Transverse colon (tissue), 4 donors: Measurements from ENCODE around the gene CDH18.
"Not testable (repeated sequence)": the region's sequence is repeated elsewhere in the genome, so short reads cannot be mapped to it uniquely, and the experiment has no call there.

Experiments used
- POLR2AphosphoS5 ChIP-seq, 3 donors: sonication (generic); formaldehyde crosslinking; IDR thresholded peaks; one replicate each; pipeline ENCODE4 v1.6.1; 2016; ENCODE audit warnings: antibody characterized with exemption in 3 of 3
- TF ChIP-seq, protein P1 (sequence below), 5 experiments: fragments of 200-600 bp in 3 of 5; fragments of 450-650 bp in 2 of 5; sonication (generic) in 3 of 5; IDR thresholded peaks; 1 replicate in 2 of 5; 2 replicates in 3 of 5; pipeline ENCODE4 v1.5.1; 2016 to 2017; ENCODE audit warnings: antibody characterized with exemption in 5 of 5, inconsistent platforms in 3 of 5, mild to moderate bottlenecking in 2 of 5, moderate library complexity in 1 of 5

- TF ChIP-seq, protein P1, sequence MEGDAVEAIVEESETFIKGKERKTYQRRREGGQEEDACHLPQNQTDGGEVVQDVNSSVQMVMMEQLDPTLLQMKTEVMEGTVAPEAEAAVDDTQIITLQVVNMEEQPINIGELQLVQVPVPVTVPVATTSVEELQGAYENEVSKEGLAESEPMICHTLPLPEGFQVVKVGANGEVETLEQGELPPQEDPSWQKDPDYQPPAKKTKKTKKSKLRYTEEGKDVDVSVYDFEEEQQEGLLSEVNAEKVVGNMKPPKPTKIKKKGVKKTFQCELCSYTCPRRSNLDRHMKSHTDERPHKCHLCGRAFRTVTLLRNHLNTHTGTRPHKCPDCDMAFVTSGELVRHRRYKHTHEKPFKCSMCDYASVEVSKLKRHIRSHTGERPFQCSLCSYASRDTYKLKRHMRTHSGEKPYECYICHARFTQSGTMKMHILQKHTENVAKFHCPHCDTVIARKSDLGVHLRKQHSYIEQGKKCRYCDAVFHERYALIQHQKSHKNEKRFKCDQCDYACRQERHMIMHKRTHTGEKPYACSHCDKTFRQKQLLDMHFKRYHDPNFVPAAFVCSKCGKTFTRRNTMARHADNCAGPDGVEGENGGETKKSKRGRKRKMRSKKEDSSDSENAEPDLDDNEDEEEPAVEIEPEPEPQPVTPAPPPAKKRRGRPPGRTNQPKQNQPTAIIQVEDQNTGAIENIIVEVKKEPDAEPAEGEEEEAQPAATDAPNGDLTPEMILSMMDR (IDR thresholded peaks at IDR 0.05), result not testable (repeated sequence)
- TF ChIP-seq POLR2AphosphoS5 (IDR thresholded peaks at IDR 0.05), result not testable (repeated sequence)
These were observed 175.3 kb downstream of the CDH18 start for GRCh38 chr5:19812720-19813119.
